Measurements from ENCODE around the gene NCAM2.

The NCAM2 gene

DNA sequence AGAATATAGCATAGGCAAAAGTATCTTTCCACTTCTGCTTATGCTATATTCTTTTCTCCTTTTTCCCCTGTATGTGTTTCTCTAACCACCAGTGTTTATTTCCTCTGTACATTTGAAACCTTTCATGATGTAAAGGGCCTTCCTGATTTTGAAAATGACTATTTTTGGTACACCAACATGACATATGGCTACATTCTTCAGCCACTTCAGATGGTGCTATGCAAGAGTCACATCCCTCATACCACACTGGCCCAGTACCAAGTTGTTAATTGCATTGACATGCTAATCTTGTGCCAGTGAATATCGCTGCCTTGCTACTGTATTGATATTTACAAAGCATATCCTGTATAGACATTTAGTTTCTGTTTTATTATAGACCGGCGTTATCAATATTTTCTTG, 408.7 kb downstream of the NCAM2 start:
- TF ChIP-seq, protein P1, sequence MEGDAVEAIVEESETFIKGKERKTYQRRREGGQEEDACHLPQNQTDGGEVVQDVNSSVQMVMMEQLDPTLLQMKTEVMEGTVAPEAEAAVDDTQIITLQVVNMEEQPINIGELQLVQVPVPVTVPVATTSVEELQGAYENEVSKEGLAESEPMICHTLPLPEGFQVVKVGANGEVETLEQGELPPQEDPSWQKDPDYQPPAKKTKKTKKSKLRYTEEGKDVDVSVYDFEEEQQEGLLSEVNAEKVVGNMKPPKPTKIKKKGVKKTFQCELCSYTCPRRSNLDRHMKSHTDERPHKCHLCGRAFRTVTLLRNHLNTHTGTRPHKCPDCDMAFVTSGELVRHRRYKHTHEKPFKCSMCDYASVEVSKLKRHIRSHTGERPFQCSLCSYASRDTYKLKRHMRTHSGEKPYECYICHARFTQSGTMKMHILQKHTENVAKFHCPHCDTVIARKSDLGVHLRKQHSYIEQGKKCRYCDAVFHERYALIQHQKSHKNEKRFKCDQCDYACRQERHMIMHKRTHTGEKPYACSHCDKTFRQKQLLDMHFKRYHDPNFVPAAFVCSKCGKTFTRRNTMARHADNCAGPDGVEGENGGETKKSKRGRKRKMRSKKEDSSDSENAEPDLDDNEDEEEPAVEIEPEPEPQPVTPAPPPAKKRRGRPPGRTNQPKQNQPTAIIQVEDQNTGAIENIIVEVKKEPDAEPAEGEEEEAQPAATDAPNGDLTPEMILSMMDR (IDR thresholded peaks at IDR 0.05; ENCODE audit: extremely low read depth, insufficient read depth, missing control alignments): no peak
- in situ Hi-C loops (cut with MboI; ENCODE audit: low pct_unique_long_range_greater_than_20kb, low sequenced_read_pairs, unreplicated experiment): no loop called here
- DNase-seq (ENCODE audit: low spot score): no peak

DNA sequence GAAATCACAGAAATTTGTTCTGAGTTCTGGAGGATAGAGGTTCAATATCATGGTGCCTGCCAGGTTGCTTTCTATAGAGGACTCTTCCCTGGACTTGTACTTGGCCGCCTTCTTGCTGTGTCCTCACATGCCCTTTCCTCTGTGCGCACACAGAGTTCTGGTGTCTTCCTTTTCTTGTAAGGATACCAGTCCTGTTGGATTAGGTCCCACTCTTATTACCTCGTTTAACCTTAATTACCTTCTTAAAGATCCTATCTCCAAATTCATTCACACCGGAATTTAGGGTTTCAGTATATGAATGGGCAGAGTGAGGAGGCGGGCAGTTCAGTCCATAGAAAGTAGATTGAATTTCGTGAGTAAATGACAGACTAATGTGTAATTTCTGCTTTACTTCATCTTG, 413.9 kb downstream of the NCAM2 start:
- no peak for DNase-seq (ENCODE audit: low spot score)
- TF ChIP-seq, protein P1 (IDR thresholded peaks at IDR 0.05; ENCODE audit: extremely low read depth, insufficient read depth, missing control alignments): no peak
- in situ Hi-C loops (cut with MboI; ENCODE audit: low pct_unique_long_range_greater_than_20kb, low sequenced_read_pairs, unreplicated experiment): no loop called here

DNA sequence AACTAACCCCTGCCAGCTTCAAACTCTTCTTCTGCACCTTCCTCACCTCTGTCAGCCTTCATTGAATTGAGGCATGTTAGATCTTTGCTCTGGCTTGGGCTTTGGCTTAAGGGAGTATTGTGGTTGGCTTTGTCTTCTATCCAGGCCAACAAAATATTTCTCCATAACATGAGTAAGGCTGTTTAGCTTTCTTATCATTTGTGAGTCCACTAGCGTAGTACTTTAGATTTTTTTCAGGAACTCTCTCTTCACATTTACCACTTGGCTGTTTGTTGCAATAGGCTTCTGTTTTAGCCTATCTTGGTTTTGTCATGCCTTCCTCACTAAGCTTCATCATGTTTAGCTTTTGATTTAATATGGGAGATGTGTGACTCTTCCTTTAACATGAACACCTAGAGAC, 417.5 kb downstream of the NCAM2 start:
- in situ Hi-C loops (cut with MboI; ENCODE audit: low pct_unique_long_range_greater_than_20kb, low sequenced_read_pairs, unreplicated experiment): no loop called here
- TF ChIP-seq, protein P1 (IDR thresholded peaks at IDR 0.05; ENCODE audit: extremely low read depth, insufficient read depth, missing control alignments): no peak
- DNase-seq (ENCODE audit: low spot score): no peak

DNA sequence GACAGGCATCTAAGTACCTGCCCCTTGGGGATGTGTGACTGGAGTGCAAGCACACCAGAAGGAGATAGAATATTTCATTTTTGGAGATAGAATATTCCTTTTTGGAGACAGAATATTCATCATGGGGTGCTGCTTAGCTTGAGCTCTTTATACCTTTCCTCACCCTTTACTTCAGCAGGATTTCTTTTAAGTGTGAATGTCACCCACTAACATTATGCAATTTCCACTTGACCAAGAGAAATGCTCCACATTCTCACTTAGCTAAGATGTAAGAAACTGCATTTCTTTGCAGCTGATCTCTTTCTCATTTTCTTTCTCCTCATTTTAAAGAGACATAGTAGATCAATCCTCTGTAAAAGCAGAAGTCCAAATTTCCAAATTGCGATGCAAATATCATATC, 436.7 kb downstream of the NCAM2 start:
- in situ Hi-C loops (cut with MboI; ENCODE audit: low pct_unique_long_range_greater_than_20kb, low sequenced_read_pairs, unreplicated experiment): no loop called here
- TF ChIP-seq, protein P1 (IDR thresholded peaks at IDR 0.05; ENCODE audit: extremely low read depth, insufficient read depth, missing control alignments): no peak
- DNase-seq (ENCODE audit: low spot score): no peak

DNA sequence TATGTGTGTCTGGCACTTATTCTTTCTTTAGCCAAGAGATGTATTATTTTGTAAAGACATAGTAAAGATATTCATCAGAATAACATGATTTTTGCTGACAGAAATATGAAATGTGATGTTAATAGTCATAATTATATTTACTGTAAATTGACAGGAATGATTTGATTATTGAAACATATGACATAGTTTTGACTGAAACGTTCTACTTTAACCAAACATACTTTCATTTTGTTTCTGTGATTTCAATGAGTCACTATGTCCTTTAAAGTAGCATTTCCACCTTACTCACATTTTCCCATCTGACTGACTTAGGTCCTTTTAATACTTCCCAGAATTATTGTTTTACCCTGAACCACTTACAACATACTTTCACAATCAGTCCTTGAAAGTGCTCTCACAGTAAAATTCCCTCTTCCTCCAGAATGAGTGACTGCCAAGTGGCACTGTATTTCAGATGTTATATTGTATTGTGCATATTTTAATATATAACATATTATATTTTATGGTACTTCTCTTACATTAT, 437.9 kb downstream of the NCAM2 start:
- DNase-seq (ENCODE audit: low spot score): no peak
- in situ Hi-C loops (cut with MboI; ENCODE audit: low pct_unique_long_range_greater_than_20kb, low sequenced_read_pairs, unreplicated experiment): no loop called here
- TF ChIP-seq, protein P1 (IDR thresholded peaks at IDR 0.05; ENCODE audit: extremely low read depth, insufficient read depth, missing control alignments): no peak

DNA sequence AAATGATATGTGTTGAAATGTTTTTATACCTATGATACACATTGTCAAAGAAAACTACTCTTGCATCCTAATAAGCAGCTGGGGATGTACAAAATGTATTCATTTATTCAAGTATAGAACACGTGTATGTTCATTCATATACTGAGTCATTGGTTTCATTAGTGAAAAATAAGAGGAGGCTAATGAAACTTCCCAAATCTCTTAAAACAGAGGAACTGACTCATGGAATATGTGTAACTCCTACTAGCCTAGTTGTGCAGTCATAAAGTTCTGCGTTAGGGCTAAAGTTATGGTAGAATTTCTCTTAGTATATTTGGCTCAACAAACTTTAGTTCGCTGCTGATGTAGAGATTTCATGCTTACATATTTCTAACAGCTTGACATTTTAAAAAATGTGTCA, 441.6 kb downstream of the NCAM2 start:
- TF ChIP-seq, protein P1 (IDR thresholded peaks at IDR 0.05; ENCODE audit: extremely low read depth, insufficient read depth, missing control alignments): no peak
- in situ Hi-C loops (cut with MboI; ENCODE audit: low pct_unique_long_range_greater_than_20kb, low sequenced_read_pairs, unreplicated experiment): no loop called here
- no peak for DNase-seq (ENCODE audit: low spot score)

DNA sequence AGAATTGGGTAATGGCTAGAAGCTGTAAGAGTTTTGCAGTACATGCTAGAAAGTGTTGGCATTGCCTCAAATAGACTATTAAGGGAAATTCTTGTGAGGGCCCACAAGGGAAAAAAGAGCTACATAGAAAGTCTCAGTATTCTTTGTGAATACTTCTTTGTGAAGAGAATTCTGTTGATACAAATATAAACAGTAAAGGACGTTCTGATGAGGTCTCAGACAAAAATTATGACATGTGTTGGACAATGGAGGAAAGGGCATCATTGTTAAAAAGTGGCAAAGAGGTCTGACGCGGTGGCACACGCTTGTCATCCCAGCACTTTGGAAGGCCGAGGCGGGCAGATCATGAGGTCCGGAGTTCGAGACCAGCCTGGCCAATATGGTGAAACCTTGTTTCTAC, 458.9 kb downstream of the NCAM2 start:
- in situ Hi-C loops (cut with MboI; ENCODE audit: low pct_unique_long_range_greater_than_20kb, low sequenced_read_pairs, unreplicated experiment): no loop called here
- TF ChIP-seq, protein P1 (IDR thresholded peaks at IDR 0.05; ENCODE audit: extremely low read depth, insufficient read depth, missing control alignments): no peak

More for the DNA sequence above, 458.9 kb downstream of the NCAM2 start:
- DNase-seq (ENCODE audit: low spot score): no peak
